ENCODE results near the gene BAZ1A. TPM values are rescaled to one million over a fixed set of nuclear protein-coding genes. Genes with fewer than 3 reads are reported as not detected.

The BAZ1A gene
- total RNA-seq, 1 experiment from 2014 or later, result 17.8 TPM

DNA sequence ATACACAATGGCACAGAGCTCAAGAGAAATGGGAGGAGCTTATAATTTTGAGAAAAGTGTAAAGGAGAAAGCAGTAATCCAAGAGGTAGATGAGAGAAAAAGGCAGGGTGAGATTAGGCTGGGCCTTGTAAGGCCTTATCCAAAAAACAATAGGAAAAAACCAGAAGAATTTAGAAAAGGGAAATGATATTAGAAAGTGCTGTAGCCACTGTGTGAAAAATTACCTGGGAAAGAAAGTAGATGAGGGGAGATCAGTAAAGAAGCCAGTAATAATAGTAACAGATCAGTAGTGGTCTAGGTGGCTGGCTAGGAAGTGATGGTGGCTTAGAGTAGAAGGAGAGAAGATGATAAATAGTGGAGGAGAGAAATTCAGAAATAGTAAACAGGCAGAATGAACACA lies 94.5 kb downstream of the BAZ1A start:
- Histone ChIP-seq H3K9me3 (ENCODE audit: control insufficient read depth, low read depth, low read length) (no peaks in the 10 kb centered on the region), H3K79me1 (ENCODE audit: insufficient read depth, low read depth, low read length, poor library complexity, severe bottlenecking) (no peaks in the 10 kb centered on the region), H3K79me2 (ENCODE audit: insufficient read depth, low read length) (no peaks in the 10 kb centered on the region), H3K18ac (ENCODE audit: insufficient read length, low read depth, low read length) (no peak overlapping the region), H4K8ac (replicated peaks; ENCODE audit: insufficient read length, low read depth, low read length) (no peak overlapping the region), H2BK120ac (ENCODE audit: low read depth, low read length, poor library complexity, severe bottlenecking) (no peak overlapping the region), H3K4ac (ENCODE audit: low read depth, low read length) (no peak overlapping the region), H2BK15ac (ENCODE audit: low read depth, low read length) (no peak overlapping the region), H3K23ac (ENCODE audit: insufficient read length, low read depth, low read length) (no peak overlapping the region), H4K5ac (ENCODE audit: insufficient read length, low read depth, low read length) (no peak overlapping the region), H3K27me3 (ENCODE audit: insufficient read depth, low read length) (no peaks in the 10 kb centered on the region), H3K4me2 (ENCODE audit: insufficient read depth, insufficient read length, low read length) (no peak overlapping the region), H2BK20ac (ENCODE audit: low read depth, low read length, poor library complexity, severe bottlenecking) (no peak overlapping the region), H3K14ac (ENCODE audit: insufficient read depth, low read length) (no peak overlapping the region), H2AK5ac (ENCODE audit: insufficient read length, low read length) (no peak overlapping the region), H3K27ac (ENCODE audit: insufficient read length, low read depth, low read length) (no peak overlapping the region), H3K23me2 (ENCODE audit: insufficient read length, low read depth, low read length, poor library complexity, severe bottlenecking) (no peaks in the 10 kb centered on the region), H3K9ac (ENCODE audit: extremely low read depth, insufficient read length, low read length) (no peak overlapping the region), H4K91ac (ENCODE audit: insufficient read length, low read depth, low read length) (no peak overlapping the region), H3K4me1 (ENCODE audit: insufficient read depth, low read length) (no peaks in the 10 kb centered on the region), H3T11ph (ENCODE audit: low read length) (no peak overlapping the region), H3K56ac (ENCODE audit: insufficient read length, low read depth, low read length) (no peak overlapping the region), H2BK5ac (ENCODE audit: insufficient read length, low read length) (no peak overlapping the region), H4K20me1 (ENCODE audit: control insufficient read depth, insufficient read depth, insufficient read length) (no peaks in the 10 kb centered on the region), H2BK12ac (ENCODE audit: insufficient read length, low read depth, low read length) (no peak overlapping the region), H2AFZ (ENCODE audit: low read length) (no peak overlapping the region)
- H3K27ac Mint-ChIP-seq, result no peak overlapping the region
- peaks cover 11 to 46% (median 12%) of the 10 kb centered on the region in 3 experiments for H3K36me3 Mint-ChIP-seq (ENCODE audit: insufficient read depth in 1 of 3, low read depth in 3 of 3)
- no peak overlapping the region for H3K4me3 Mint-ChIP-seq
- DNase-seq, result no peak
- no peaks in the 10 kb centered on the region for H3K27me3 Mint-ChIP-seq (ENCODE audit: low read depth)
- H3K4me1 Mint-ChIP-seq, result no peaks in the 10 kb centered on the region
- H3K9me3 Mint-ChIP-seq, result no peaks in the 10 kb centered on the region
- TF ChIP-seq CTCF (conservative IDR thresholded peaks at IDR 0.05), result no peak
